Measurements from ENCODE around the gene TRIM4.

GRCh38 chr7:99938296-99938695, 19.0 kb upstream of the TRIM4 start:
- no peak for TF ChIP-seq POLR2AphosphoS5 (IDR thresholded peaks at IDR 0.05; ENCODE audit: borderline replicate concordance, low read depth, low read length)
- TF ChIP-seq EZH2 (IDR thresholded peaks at IDR 0.05), result no peak
